LNCaP clone FGC (cell line): Measurements from ENCODE around the gene GTF3C5.

Experiments used
- DNase-seq: peaks from one replicate; pipeline ENCODE4 v3.0.0-alpha.2; 2011; ENCODE audit warnings: low read depth
- H3K4me3 ChIP-seq: 2 replicates; pipeline ENCODE4 v1.5.1; 2011; ENCODE audit warnings: mild to moderate bottlenecking, low read depth, low read length, control low read depth
- TF ChIP-seq, protein P1 (sequence below): IDR thresholded peaks from 2 replicates; pipeline ENCODE4 v1.5.1; 2012; ENCODE audit warnings: mild to moderate bottlenecking; ENCODE audit not compliant: control insufficient read depth, insufficient read depth; ENCODE audit errors: extremely low read depth

The GTF3C5 gene

DNA sequence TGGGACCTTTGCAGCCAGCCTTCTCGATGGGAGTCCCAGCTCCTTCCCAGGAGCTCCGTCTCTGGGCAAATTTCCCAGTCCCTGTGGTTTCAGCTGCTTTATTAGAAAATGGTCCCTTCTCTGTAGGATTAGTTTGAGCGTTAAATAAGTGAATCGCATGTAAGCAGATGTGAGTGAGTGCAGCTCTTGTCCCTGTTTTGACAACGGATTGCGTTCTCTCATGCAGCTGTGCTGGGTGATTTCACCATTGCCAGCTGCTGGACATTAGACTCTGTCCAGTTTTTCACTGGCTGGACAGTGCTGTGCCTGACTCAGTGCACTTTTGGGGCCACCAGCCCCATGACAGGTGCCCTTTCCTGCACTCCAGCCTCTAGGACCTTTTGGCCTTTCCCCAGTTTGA lies 19.3 kb downstream of the GTF3C5 start:
- TF ChIP-seq, protein P1, sequence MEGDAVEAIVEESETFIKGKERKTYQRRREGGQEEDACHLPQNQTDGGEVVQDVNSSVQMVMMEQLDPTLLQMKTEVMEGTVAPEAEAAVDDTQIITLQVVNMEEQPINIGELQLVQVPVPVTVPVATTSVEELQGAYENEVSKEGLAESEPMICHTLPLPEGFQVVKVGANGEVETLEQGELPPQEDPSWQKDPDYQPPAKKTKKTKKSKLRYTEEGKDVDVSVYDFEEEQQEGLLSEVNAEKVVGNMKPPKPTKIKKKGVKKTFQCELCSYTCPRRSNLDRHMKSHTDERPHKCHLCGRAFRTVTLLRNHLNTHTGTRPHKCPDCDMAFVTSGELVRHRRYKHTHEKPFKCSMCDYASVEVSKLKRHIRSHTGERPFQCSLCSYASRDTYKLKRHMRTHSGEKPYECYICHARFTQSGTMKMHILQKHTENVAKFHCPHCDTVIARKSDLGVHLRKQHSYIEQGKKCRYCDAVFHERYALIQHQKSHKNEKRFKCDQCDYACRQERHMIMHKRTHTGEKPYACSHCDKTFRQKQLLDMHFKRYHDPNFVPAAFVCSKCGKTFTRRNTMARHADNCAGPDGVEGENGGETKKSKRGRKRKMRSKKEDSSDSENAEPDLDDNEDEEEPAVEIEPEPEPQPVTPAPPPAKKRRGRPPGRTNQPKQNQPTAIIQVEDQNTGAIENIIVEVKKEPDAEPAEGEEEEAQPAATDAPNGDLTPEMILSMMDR: no peak
- DNase-seq: no peak
- no peak overlapping the region for H3K4me3 ChIP-seq

DNA sequence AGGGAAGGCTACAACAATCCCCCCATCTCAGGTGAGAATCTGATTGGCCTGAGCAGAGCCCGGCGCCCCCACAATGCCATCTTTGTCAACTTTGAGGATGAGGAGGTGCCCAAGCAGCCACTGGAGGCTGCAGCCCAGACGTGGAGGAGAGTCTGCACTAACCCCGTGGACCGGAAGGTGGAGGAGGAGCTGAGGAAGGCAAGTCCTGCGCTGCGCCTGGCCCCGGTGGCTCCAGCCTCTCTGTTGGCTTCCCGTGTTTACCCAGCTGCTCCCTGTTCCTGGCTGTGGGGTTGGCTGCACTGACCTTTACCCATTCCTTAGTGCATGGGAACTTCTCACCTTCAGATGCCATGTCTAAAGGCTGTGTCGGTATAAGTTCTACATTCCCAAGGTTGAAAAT lies 20.0 kb downstream of the GTF3C5 start:
- DNase-seq: no peak
- H3K4me3 ChIP-seq: no peak overlapping the region
- TF ChIP-seq, protein P1: no peak

DNA sequence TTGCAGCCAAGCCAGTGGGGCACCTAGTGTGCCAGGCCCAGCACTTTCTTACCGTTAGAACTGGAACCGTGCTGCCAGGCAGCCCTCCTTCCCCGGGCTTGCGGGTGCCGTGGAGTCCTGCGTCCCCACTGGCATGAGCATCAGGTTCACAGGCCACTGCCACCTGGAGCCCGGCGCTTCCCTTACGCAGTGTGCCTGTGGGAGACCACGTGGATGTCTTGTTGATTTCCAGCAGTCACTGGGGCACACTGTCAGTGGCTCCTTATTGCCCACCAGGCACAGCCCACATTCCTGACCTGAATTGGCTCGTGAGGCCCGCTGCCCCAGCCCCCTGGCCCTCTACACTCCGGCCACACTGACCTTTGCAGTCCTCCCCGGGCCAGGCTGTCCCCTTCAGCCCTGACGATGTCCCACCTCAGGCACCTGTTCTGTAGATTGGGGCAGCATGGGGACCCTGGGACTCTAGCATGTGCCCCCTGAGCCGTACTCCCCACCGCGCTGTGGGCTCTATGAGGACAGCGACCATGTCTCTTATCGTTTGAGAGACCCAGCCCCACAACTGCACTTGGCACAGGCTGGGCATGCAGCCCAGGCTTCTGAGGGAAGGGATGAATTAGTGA lies 20.6 kb downstream of the GTF3C5 start:
- no peak for DNase-seq
- TF ChIP-seq, protein P1: no peak
- no peak overlapping the region for H3K4me3 ChIP-seq

DNA sequence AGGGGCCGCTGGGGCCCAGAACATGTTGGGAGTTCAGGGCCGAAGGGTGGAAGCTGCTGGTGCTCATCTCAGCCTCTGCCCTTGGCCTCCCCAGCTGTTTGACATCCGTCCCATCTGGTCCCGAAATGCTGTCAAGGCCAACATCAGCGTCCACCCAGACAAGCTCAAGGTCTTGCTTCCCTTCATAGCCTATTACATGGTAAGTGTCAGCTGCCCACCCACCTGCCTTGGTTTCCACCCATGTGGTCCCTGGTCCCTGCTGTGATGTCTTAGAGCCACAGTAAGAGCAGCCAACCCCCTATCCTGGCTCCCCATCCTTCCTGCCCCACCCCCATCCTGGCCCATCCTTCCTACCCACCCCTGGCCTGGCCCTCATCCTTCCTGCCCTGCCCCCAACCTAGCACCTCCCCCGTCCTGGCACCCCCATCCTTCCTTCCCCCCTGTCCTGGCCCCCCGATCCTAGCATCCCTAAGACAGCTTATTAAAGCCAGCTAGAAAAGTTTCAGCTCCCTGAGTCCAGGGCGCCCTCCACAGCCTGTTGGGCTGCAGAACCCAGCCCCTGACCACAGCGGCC lies 21.3 kb downstream of the GTF3C5 start:
- H3K4me3 ChIP-seq: no peak overlapping the region
- TF ChIP-seq, protein P1: no peak
- DNase-seq: no peak

DNA sequence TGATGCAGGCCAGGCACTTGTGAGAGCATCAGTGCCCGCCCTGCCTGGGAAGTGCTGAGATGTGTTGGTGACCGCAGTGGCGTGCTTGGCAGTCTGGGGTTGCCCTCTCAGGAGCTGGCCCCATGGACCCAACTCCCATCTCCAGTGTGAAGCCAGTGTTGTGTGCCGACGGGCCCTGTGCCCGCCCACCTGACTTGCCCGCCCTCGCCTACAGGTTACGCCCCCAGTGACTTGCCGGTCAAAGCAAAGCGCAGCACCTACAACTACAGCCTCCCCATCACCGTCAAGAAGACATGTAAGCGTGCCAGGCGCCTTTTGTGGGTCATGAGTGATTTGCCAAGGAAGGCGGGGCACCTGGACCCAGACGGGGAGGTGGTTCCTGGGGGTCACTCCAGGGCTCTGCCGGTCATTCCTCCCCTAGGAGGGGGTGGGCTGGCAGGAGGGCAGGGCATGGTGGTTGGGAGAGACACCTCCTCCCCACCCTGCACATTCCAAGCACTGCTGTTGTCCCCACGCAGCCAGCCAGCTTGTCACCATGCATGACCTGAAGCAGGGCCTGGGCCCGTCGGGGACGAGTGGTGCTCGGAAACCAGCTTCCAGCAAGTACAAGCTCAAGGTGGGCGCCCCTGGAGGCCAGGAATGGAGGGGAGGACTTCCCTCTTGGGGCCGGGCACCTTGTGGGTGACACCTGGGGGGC lies 23.5 kb downstream of the GTF3C5 start:
- H3K4me3 ChIP-seq: no peak overlapping the region
- no peak for DNase-seq
- TF ChIP-seq, protein P1: no peak

DNA sequence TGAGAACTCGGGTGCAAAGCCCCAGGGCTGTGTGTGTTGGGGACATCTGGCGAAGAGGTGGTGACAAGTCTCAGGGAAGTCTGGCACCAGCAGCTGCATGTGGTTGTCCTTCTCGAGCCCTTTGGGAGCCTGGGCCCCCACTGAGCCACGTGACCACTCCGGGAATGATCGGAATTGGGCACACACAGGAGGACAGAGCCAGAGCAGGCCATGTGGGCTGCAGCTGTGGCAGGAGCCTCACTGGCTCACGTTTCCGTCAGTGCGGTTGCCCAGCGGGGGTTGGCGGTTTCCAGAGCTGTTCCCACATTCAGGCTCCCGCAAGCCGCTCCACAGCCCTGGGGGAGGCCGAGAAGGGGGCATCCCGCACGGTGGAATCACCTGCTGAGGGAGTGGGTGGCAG lies 24.2 kb downstream of the GTF3C5 start:
- no peak overlapping the region for H3K4me3 ChIP-seq
- TF ChIP-seq, protein P1: no peak
- DNase-seq: no peak
